A549 (cell line): ENCODE data around the gene PRKAG2. TPM values are rescaled to one million over a fixed set of nuclear protein-coding genes. Genes with fewer than 3 reads are reported as not detected.

Source experiments
- ATAC-seq, 2 experiments: fragments of 200-7000 bp in 1 of 2; fragments of >200 bp in 1 of 2; cut with Nextera tagmentation in 1 of 2; cut with Tn5 transposase in 1 of 2; 3 replicates each; pipeline versions ENCODE4 v1.8.0 to v1.9.1; 2018 to 2020; ENCODE audit warnings: mild to moderate bottlenecking in 1 of 2, moderate library complexity in 1 of 2
- CTCF ChIA-PET: fragments of 300-600 bp; sonication (Branson Sonifier 250); formaldehyde crosslinking; extraction: SDS; loops from one replicate; lab custom pipeline; 2021; ENCODE audit warnings: antibody characterized with exemption, inconsistent platforms; lab: Yijun Ruan, JAX
- POLR2A ChIA-PET: fragments of 350-600 bp; formaldehyde crosslinking; extraction: SDS; loops from one replicate; lab custom pipeline; 2021; ENCODE audit warnings: antibody characterized with exemption, inconsistent platforms; lab: Yijun Ruan, JAX
- DNase-seq, 2 experiments: peaks; one replicate each; pipeline versions ENCODE4 v3.0.0 to v3.0.0-alpha.2; 2011 to 2016; ENCODE audit warnings: low read depth in 1 of 2, low spot score in 1 of 2
- FAIRE-seq: peaks from 2 replicates; lab custom pipeline; 2011; peaks lifted over from hg19 to GRCh38; lab: Jason Lieb, UNC
- H3K27ac ChIP-seq, 2 experiments: fragments of >200 bp; sonication (Bioruptor Twin); formaldehyde crosslinking; 3 replicates each; pipeline ENCODE4 v1.5.1; 2016 to 2017
- H3K4me1 ChIP-seq: fragments of >200 bp; sonication (Bioruptor Twin); formaldehyde crosslinking; 3 replicates; pipeline ENCODE4 v1.6.1; 2016
- H3K4me2 ChIP-seq: fragments of >200 bp; sonication (Bioruptor Twin); formaldehyde crosslinking; 3 replicates; pipeline ENCODE4 v1.6.1; 2016
- H3K4me3 ChIP-seq: fragments of >200 bp; sonication (Bioruptor Twin); formaldehyde crosslinking; 3 replicates; pipeline ENCODE4 v1.5.1; 2016
- H3K9me3 ChIP-seq: fragments of >200 bp; sonication (Bioruptor Twin); formaldehyde crosslinking; 3 replicates; pipeline ENCODE4 v1.6.1; 2016
- BHLHE40 ChIP-seq: IDR thresholded peaks from 2 replicates; pipeline ENCODE4 v1.6.1; 2012; ENCODE audit warnings: low read depth, low read length, inconsistent platforms
- CBX8 ChIP-seq: fragments of 200-600 bp; sonication (generic); IDR thresholded peaks from 2 replicates; pipeline ENCODE4 v1.6.1; 2016
- CHD2 ChIP-seq: fragments of 150-350 bp; IDR thresholded peaks from 2 replicates; pipeline ENCODE4 v1.6.1; 2014; ENCODE audit warnings: low read length; ENCODE audit not compliant: partially characterized antibody
- EHF ChIP-seq: fragments of 250-450 bp; sonication (Bioruptor Pico); IDR thresholded peaks from 2 replicates; pipeline ENCODE4 v1.5.0; 2020; ENCODE audit warnings: mild to moderate bottlenecking
- FOXS1 ChIP-seq: fragments of 250-450 bp; sonication (Bioruptor Pico); IDR thresholded peaks from 2 replicates; pipeline ENCODE4 v1.5.0; 2020; ENCODE audit warnings: mild to moderate bottlenecking, moderate library complexity
- HES2 ChIP-seq: fragments of >200 bp; sonication (Bioruptor Twin); formaldehyde crosslinking; IDR thresholded peaks from 2 replicates; pipeline ENCODE4 v1.6.1; 2016
- HEYL ChIP-seq: fragments of 250-450 bp; sonication (Bioruptor Pico); IDR thresholded peaks from 2 replicates; pipeline ENCODE4 v1.8.0; 2021; ENCODE audit warnings: mild to moderate bottlenecking, moderate library complexity
- MYC ChIP-seq: IDR thresholded peaks from 2 replicates; pipeline ENCODE4 v1.6.1; 2012; ENCODE audit warnings: mild to moderate bottlenecking, inconsistent platforms, low read length, improper control_type of control experiment, borderline replicate concordance
- NPAS2 ChIP-seq: fragments of 250-450 bp; sonication (Bioruptor Pico); IDR thresholded peaks from 2 replicates; pipeline ENCODE4 v1.8.0; 2022; ENCODE audit warnings: mild to moderate bottlenecking, moderate library complexity, borderline replicate concordance
- POLR2AphosphoS2 ChIP-seq: conservative IDR thresholded peaks from 2 replicates; pipeline ENCODE4 v1.6.1; 2012; ENCODE audit warnings: low read length, improper control_type of control experiment, inconsistent platforms
- RAD21 ChIP-seq, 2 experiments: fragments of >200 bp in 1 of 2; sonication (Bioruptor Twin) in 1 of 2; formaldehyde crosslinking in 1 of 2; IDR thresholded peaks in 1 of 2; conservative IDR thresholded peaks in 1 of 2; 2 replicates in 1 of 2; 3 replicates in 1 of 2; pipeline ENCODE4 v1.6.1; 2012 to 2018; ENCODE audit warnings: inconsistent platforms in 1 of 2
- RARB ChIP-seq: fragments of 250-450 bp; sonication (Bioruptor Pico); IDR thresholded peaks from 2 replicates; pipeline ENCODE4 v1.8.0; 2021; ENCODE audit warnings: mild to moderate bottlenecking, moderate library complexity
- RCOR1 ChIP-seq: fragments of 150-350 bp; IDR thresholded peaks from 2 replicates; pipeline ENCODE4 v1.6.1; 2014; ENCODE audit warnings: antibody characterized with exemption, low read length, low read depth
- TFCP2L1 ChIP-seq: fragments of 250-450 bp; sonication (Bioruptor Pico); IDR thresholded peaks from 2 replicates; pipeline ENCODE4 v1.5.0; 2021; ENCODE audit warnings: mild to moderate bottlenecking
- ZFP36 ChIP-seq: fragments of 450-650 bp; IDR thresholded peaks from 2 replicates; pipeline ENCODE4 v1.6.1; 2014; ENCODE audit warnings: borderline replicate concordance; ENCODE audit not compliant: partially characterized antibody
- ZNF302 ChIP-seq: fragments of 250-450 bp; sonication (Bioruptor Pico); IDR thresholded peaks from 2 replicates; pipeline ENCODE4 v1.9.0; 2021; ENCODE audit warnings: inconsistent platforms, mild to moderate bottlenecking, moderate library complexity
- ZSCAN20 ChIP-seq: fragments of 250-450 bp; sonication (Bioruptor Pico); IDR thresholded peaks from 2 replicates; pipeline ENCODE4 v1.8.0; 2022; ENCODE audit warnings: mild to moderate bottlenecking, moderate library complexity
- WGBS: methylation state at CpG from one replicate; pipeline ENCODE4 v1.1.6; 2017; ENCODE audit errors: missing lambda C conversion rate; 5-methylcytosine and 5-hydroxymethylcytosine counted together
- polyA plus RNA-seq, 4 experiments: library from polyadenylated mRNA; depleted of rRNA in 3 of 4; stranded (reverse); fragments of >200 nt; fragmentation: RNase III in 1 of 4; extraction: RNeasy Plus Mini Kit Qiagen cat#74134 plus additional on column Dnase treatment in 1 of 4; gene quantifications; 2 replicates in 3 of 4; 3 replicates in 1 of 4; pipeline ENCODE4 v1.2.3, GENCODE V29; 2011 to 2017
- TF ChIP-seq, protein P1 (sequence below): fragments of 200-600 bp; sonication (generic); IDR thresholded peaks from 2 replicates; pipeline ENCODE4 v1.6.1; 2016; ENCODE audit warnings: antibody characterized with exemption, mild to moderate bottlenecking, moderate library complexity
- TF ChIP-seq, protein P2 (sequence below): fragments of 450-650 bp; IDR thresholded peaks from 2 replicates; pipeline ENCODE4 v1.6.1; 2014; ENCODE audit warnings: antibody characterized with exemption
- TF ChIP-seq, protein P3 (sequence below): IDR thresholded peaks from 2 replicates; pipeline ENCODE4 v1.6.1; 2012
- TF ChIP-seq, protein P4 (sequence below): IDR thresholded peaks from 2 replicates; pipeline ENCODE4 v1.6.1; 2012

Gene PRKAG2
- polyA plus RNA-seq, 2 of the 4 experiments (the other 2 are of a cell fraction) = 26.5 to 31.7 TPM

GRCh38 chr7:151903249-151904032, 26.5 kb upstream of the PRKAG2 start (continued):
- TF ChIP-seq, protein P1, sequence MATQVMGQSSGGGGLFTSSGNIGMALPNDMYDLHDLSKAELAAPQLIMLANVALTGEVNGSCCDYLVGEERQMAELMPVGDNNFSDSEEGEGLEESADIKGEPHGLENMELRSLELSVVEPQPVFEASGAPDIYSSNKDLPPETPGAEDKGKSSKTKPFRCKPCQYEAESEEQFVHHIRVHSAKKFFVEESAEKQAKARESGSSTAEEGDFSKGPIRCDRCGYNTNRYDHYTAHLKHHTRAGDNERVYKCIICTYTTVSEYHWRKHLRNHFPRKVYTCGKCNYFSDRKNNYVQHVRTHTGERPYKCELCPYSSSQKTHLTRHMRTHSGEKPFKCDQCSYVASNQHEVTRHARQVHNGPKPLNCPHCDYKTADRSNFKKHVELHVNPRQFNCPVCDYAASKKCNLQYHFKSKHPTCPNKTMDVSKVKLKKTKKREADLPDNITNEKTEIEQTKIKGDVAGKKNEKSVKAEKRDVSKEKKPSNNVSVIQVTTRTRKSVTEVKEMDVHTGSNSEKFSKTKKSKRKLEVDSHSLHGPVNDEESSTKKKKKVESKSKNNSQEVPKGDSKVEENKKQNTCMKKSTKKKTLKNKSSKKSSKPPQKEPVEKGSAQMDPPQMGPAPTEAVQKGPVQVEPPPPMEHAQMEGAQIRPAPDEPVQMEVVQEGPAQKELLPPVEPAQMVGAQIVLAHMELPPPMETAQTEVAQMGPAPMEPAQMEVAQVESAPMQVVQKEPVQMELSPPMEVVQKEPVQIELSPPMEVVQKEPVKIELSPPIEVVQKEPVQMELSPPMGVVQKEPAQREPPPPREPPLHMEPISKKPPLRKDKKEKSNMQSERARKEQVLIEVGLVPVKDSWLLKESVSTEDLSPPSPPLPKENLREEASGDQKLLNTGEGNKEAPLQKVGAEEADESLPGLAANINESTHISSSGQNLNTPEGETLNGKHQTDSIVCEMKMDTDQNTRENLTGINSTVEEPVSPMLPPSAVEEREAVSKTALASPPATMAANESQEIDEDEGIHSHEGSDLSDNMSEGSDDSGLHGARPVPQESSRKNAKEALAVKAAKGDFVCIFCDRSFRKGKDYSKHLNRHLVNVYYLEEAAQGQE = no peak
- TF ChIP-seq EHF (no peak), TFCP2L1 (no peak), POLR2AphosphoS2 (no peak), HES2 (no peak), FOXS1 (CRISPR knock-in tag) (no peak), HEYL (CRISPR knock-in tag) (no peak), ZFP36 (no peak), RAD21 (conservative IDR thresholded peaks at IDR 0.05 in 1 of 2, IDR thresholded peaks at IDR 0.05 in 1 of 2) (no peak), RARB (CRISPR knock-in tag) (no peak)
- TF ChIP-seq, protein P2, sequence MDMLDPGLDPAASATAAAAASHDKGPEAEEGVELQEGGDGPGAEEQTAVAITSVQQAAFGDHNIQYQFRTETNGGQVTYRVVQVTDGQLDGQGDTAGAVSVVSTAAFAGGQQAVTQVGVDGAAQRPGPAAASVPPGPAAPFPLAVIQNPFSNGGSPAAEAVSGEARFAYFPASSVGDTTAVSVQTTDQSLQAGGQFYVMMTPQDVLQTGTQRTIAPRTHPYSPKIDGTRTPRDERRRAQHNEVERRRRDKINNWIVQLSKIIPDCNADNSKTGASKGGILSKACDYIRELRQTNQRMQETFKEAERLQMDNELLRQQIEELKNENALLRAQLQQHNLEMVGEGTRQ = no peak

- Histone ChIP-seq H3K27ac (no peak overlapping the region), H3K9me3 (peaks cover 12% of the 10 kb centered on the region; the same call in 2 of the 3 replicates), H3K4me1 (no peaks in the 10 kb centered on the region), H3K4me3 (no peak overlapping the region), H3K4me2 (no peak overlapping the region)
- ATAC-seq = no peak
- no peak for DNase-seq
- FAIRE-seq = no peak
- no peak for TF ChIP-seq MYC
- no peak for TF ChIP-seq ZNF302 (CRISPR knock-in tag)
- TF ChIP-seq ZSCAN20 (CRISPR knock-in tag) = no peak
- TF ChIP-seq CHD2 = no peak
- TF ChIP-seq BHLHE40 = no peak
- no peak for TF ChIP-seq RCOR1
- TF ChIP-seq, protein P3, sequence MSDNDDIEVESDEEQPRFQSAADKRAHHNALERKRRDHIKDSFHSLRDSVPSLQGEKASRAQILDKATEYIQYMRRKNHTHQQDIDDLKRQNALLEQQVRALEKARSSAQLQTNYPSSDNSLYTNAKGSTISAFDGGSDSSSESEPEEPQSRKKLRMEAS = no peak
- TF ChIP-seq, protein P1 = no peak
- no peak for TF ChIP-seq POLR2AphosphoS2
- TF ChIP-seq CBX8 = no peak
- TF ChIP-seq, protein P4, sequence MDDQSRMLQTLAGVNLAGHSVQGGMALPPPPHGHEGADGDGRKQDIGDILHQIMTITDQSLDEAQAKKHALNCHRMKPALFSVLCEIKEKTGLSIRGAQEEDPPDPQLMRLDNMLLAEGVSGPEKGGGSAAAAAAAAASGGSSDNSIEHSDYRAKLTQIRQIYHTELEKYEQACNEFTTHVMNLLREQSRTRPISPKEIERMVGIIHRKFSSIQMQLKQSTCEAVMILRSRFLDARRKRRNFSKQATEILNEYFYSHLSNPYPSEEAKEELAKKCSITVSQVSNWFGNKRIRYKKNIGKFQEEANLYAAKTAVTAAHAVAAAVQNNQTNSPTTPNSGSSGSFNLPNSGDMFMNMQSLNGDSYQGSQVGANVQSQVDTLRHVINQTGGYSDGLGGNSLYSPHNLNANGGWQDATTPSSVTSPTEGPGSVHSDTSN = no peak
- TF ChIP-seq, protein P2 = no peak
- TF ChIP-seq NPAS2 = no peak
- TF ChIP-seq HEYL (CRISPR knock-in tag) = no peak
- 73% methylated on average over 17 of the region's 17 CpGs for whole genome bisulfite sequencing
- CTCF ChIA-PET = interaction anchor here (1.4 to 2.0 kb wide), 3 partner anchors 12 to 120 kb away, joined by 3 to 6 read pairs (median 4); no protein-coding TSS in a partner anchor
- POLR2A ChIA-PET = no interaction called here
Observed at GRCh38 chr7:151902311-151902710, 25.4 kb upstream of the PRKAG2 start.
